ENCODE results near the gene RNU6-1. TPM values are rescaled to one million over a fixed set of nuclear protein-coding genes. Genes with fewer than 3 reads are reported as not detected.

RNU6-1 gene
- polyA plus RNA-seq, 2 donors: not detected

DNA sequence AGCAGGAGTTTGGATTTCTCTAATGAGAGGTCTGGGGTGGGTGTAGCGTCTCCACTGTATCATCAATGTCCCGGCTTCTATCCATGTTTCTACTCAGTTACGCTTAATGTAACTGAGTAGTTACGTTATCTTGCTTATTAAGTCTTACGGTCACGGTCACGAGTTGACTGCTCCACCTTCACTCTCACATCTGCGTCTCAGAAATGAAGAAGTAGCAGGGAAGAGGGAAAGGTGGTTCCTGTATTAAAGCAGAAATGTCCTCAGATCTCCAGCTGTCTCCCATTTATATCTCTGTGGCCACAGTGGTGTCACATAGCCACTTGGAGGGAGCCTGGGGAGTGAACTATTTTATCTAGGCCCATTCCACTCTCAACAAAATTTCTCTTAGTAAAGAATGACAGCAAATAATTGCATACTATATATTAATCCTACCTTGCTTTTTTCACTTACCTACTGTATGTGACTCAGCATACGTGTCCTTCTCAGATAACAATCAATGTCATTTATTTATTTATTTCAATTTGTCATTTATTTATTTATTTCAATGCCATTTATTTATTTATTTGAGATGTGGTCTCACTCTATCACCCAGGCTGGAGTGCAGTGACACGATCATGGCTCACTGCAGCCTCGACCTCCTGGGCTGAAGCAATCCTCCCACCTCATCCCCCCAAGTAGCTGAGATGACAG lies 39.7 kb upstream of the RNU6-1 start:
- no peak overlapping the region for H3K27ac ChIP-seq (ENCODE audit: low read depth in 2 of 2, low read length in 1 of 2)
- peaks cover 0 to 2% of the 10 kb centered on the region in 2 donors for H3K27me3 ChIP-seq (ENCODE audit: control insufficient read depth in 1 of 2, insufficient read depth in 2 of 2, low read length in 2 of 2)
- no peak overlapping the region for H3K4me3 ChIP-seq (ENCODE audit: low read depth in 1 of 2, low read length in 2 of 2)
- H3K9me3 ChIP-seq (ENCODE audit: control insufficient read depth in 2 of 2, insufficient read depth in 1 of 2, low read depth in 1 of 2, low read length in 1 of 2): no peaks in the 10 kb centered on the region
- WGBS, 2 donors: 89 to 90% methylated on average over 11 of the region's 11 CpGs
- H3K36me3 ChIP-seq (ENCODE audit: control insufficient read depth in 2 of 2, insufficient read depth in 2 of 2, low read length in 1 of 2): no peaks in the 10 kb centered on the region
- H3K4me1 ChIP-seq (ENCODE audit: control insufficient read depth in 2 of 2, insufficient read depth in 2 of 2, low read length in 1 of 2): no peaks in the 10 kb centered on the region

DNA sequence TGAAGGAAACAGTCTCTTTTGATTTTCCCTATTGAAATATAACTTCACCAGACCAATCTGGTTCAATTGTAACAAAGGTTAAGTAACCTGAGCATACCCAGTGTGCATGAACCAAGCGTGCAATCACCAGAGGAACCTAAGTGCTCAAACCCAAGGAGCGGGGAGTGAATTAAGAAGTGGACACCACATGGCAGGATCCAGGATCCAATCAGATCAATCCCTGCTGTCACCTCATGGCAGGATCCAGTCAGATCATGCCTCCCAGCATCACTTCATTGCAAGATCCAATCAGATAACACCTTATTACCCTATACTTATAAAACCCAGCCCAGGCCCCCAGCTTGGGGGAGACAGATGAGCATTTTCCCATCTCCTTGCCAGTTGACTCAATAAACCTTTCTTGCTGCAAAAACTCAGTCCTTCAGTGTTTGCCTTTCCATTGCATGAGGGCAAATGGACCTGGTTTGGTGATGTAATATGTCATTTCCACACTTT lies 38.9 kb upstream of the RNU6-1 start:
- Histone ChIP-seq H3K27ac (ENCODE audit: low read depth in 2 of 2, low read length in 1 of 2) (no peak overlapping the region), H3K36me3 (ENCODE audit: control insufficient read depth in 2 of 2, insufficient read depth in 2 of 2, low read length in 1 of 2) (no peaks in the 10 kb centered on the region), H3K27me3 (ENCODE audit: control insufficient read depth in 1 of 2, insufficient read depth in 2 of 2, low read length in 2 of 2) (peaks cover 0 to 2% of the 10 kb centered on the region in 2 donors), H3K4me1 (ENCODE audit: control insufficient read depth in 2 of 2, insufficient read depth in 2 of 2, low read length in 1 of 2) (no peaks in the 10 kb centered on the region), H3K9me3 (ENCODE audit: control insufficient read depth in 2 of 2, insufficient read depth in 1 of 2, low read depth in 1 of 2, low read length in 1 of 2) (peaks cover 0 to 1% of the 10 kb centered on the region in 2 donors), H3K4me3 (ENCODE audit: low read depth in 1 of 2, low read length in 2 of 2) (no peak overlapping the region)
- WGBS, 2 donors: 97 to 98% methylated on average over 2 of the region's 2 CpGs

DNA sequence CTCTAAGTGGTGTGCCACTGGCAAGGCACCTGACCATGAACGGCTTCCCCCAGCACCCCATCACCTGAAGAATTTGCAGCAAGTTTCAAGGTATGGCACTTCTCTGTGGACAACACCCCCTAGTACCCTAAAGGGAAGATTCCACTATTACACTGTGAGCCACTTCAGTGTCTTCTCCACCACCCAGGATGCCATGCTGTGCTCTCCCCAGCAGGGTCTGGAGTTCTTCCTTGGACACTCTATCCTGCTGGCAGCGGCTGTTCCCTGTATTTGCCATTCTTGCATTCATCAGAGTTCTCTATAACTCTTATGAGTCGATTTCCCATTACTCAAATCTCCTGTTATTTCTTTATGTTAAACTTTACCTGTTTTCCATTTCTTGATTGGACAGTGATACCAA lies 33.9 kb upstream of the RNU6-1 start:
- Histone ChIP-seq H3K27me3 (ENCODE audit: control insufficient read depth in 1 of 2, insufficient read depth in 2 of 2, low read length in 2 of 2) (peaks cover 0 to 2% of the 10 kb centered on the region in 2 donors), H3K4me3 (ENCODE audit: low read depth in 1 of 2, low read length in 2 of 2) (no peak overlapping the region), H3K36me3 (ENCODE audit: control insufficient read depth in 2 of 2, insufficient read depth in 2 of 2, low read length in 1 of 2) (no peaks in the 10 kb centered on the region), H3K4me1 (ENCODE audit: control insufficient read depth in 2 of 2, insufficient read depth in 2 of 2, low read length in 1 of 2) (no peaks in the 10 kb centered on the region), H3K27ac (ENCODE audit: low read depth in 2 of 2, low read length in 1 of 2) (no peak overlapping the region), H3K9me3 (ENCODE audit: control insufficient read depth in 2 of 2, insufficient read depth in 1 of 2, low read depth in 1 of 2, low read length in 1 of 2) (peaks cover 2 to 4% of the 10 kb centered on the region in 2 donors)
- WGBS, 2 donors: 90 to 96% methylated on average over 3 of the region's 3 CpGs

DNA sequence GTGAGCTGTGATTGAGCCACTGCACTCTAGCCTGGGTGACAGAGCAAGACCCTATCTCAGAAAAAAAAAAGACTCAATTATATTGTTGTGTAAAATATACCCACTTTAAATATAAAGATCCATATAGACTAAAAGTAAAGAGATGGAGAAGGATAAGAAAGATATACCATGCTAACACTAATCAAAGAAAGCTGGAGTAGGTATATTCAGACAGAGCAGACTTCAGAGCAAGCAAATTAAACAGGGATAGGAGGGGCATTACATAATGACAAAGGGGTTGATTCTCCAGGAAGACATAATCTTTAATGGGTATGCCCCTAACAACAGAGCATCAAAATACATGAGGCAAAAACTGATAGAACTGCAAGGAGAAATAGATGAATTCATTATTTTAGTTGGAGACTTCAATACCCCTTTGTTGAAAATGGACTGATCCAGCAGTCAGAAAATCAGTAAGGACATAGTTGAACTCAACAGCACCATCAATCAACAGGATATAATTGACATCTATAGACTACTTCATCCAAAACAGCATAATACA lies 31.1 kb upstream of the RNU6-1 start:
- H3K9me3 ChIP-seq (ENCODE audit: control insufficient read depth in 2 of 2, insufficient read depth in 1 of 2, low read depth in 1 of 2, low read length in 1 of 2): peaks cover 2 to 4% of the 10 kb centered on the region in 2 donors
- H3K4me1 ChIP-seq (ENCODE audit: control insufficient read depth in 2 of 2, insufficient read depth in 2 of 2, low read length in 1 of 2): no peaks in the 10 kb centered on the region
- H3K27me3 ChIP-seq (ENCODE audit: control insufficient read depth in 1 of 2, insufficient read depth in 2 of 2, low read length in 2 of 2): no peaks in the 10 kb centered on the region
- no peak overlapping the region for H3K27ac ChIP-seq (ENCODE audit: low read depth in 2 of 2, low read length in 1 of 2)
- no peak overlapping the region for H3K4me3 ChIP-seq (ENCODE audit: low read depth in 1 of 2, low read length in 2 of 2)
- H3K36me3 ChIP-seq (ENCODE audit: control insufficient read depth in 2 of 2, insufficient read depth in 2 of 2, low read length in 1 of 2): no peaks in the 10 kb centered on the region

DNA sequence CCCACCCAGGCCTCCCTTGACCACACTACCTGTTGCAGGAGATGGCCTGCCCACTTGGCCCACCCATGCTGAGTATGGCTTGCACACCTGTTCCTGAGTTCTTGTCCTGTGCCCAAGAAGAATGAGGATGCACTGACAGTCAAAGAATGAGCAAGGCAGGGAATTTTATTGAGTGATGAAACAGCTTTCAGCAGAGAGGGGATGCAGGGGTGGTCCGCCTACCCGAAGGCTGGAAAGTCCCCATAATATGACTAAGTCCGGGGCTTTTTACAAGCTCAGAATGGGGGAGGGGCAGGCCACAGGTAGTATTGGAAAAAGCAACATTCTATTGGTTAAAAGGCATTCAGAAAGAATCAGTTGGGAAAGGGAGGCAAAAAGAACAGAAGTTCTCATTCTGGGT lies 29.9 kb upstream of the RNU6-1 start:
- Histone ChIP-seq H3K36me3 (ENCODE audit: control insufficient read depth in 2 of 2, insufficient read depth in 2 of 2, low read length in 1 of 2) (no peaks in the 10 kb centered on the region), H3K4me3 (ENCODE audit: low read depth in 1 of 2, low read length in 2 of 2) (no peak overlapping the region), H3K4me1 (ENCODE audit: control insufficient read depth in 2 of 2, insufficient read depth in 2 of 2, low read length in 1 of 2) (no peaks in the 10 kb centered on the region), H3K27me3 (ENCODE audit: control insufficient read depth in 1 of 2, insufficient read depth in 2 of 2, low read length in 2 of 2) (no peaks in the 10 kb centered on the region), H3K27ac (ENCODE audit: low read depth in 2 of 2, low read length in 1 of 2) (no peak overlapping the region), H3K9me3 (ENCODE audit: control insufficient read depth in 2 of 2, insufficient read depth in 1 of 2, low read depth in 1 of 2, low read length in 1 of 2) (peaks cover 2 to 4% of the 10 kb centered on the region in 2 donors)
- WGBS, 2 donors: 83 to 87% methylated on average over 3 of the region's 3 CpGs

DNA sequence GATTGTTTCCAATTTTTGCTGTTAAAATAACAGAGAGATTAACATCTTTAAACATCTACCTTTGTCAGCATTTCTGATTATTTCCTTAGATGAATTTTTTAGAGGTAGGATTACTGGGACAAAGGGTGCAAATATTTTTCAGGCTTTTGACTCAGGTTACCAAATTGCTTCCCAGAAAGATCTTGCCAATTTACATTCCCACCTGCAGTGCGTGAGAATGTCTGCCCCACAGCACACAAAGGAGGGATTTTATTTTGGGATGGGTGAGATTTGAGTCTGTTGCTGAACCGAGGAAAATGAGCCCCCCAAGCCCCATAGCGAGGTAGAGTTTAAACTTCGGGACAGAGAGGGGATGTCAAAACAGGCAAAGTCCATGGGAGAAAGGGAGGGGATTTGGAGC lies 25.9 kb upstream of the RNU6-1 start:
- Histone ChIP-seq H3K9me3 (ENCODE audit: control insufficient read depth in 2 of 2, insufficient read depth in 1 of 2, low read depth in 1 of 2, low read length in 1 of 2) (peaks cover 0 to 2% of the 10 kb centered on the region in 2 donors), H3K4me3 (ENCODE audit: low read depth in 1 of 2, low read length in 2 of 2) (no peak overlapping the region), H3K4me1 (ENCODE audit: control insufficient read depth in 2 of 2, insufficient read depth in 2 of 2, low read length in 1 of 2) (no peaks in the 10 kb centered on the region), H3K36me3 (ENCODE audit: control insufficient read depth in 2 of 2, insufficient read depth in 2 of 2, low read length in 1 of 2) (no peaks in the 10 kb centered on the region), H3K27me3 (ENCODE audit: control insufficient read depth in 1 of 2, insufficient read depth in 2 of 2, low read length in 2 of 2) (no peaks in the 10 kb centered on the region), H3K27ac (ENCODE audit: low read depth in 2 of 2, low read length in 1 of 2) (no peak overlapping the region)
- WGBS, 2 donors: 71 to 80% methylated on average over 4 of the region's 4 CpGs

DNA sequence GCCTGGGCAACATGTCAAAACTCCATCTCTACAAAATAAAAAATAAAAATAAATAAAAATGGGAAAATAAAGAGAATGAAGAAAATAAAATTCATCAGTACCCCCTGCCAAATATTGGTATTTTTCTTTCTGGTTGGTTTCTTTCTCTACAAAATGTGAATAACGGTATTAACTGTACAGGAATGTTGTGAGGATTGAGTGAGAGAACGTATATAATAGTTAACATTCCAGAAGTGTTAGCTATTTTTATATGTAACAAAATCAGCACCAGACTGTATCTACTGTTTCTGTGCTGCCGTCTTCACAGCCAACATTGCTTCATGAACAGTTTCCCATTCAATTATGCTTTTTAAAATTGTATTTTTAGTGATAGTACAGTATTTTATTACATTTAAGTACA lies 25.5 kb upstream of the RNU6-1 start:
- Histone ChIP-seq H3K27me3 (ENCODE audit: control insufficient read depth in 1 of 2, insufficient read depth in 2 of 2, low read length in 2 of 2) (no peaks in the 10 kb centered on the region), H3K4me1 (ENCODE audit: control insufficient read depth in 2 of 2, insufficient read depth in 2 of 2, low read length in 1 of 2) (no peaks in the 10 kb centered on the region), H3K9me3 (ENCODE audit: control insufficient read depth in 2 of 2, insufficient read depth in 1 of 2, low read depth in 1 of 2, low read length in 1 of 2) (peaks cover 0 to 2% of the 10 kb centered on the region in 2 donors), H3K36me3 (ENCODE audit: control insufficient read depth in 2 of 2, insufficient read depth in 2 of 2, low read length in 1 of 2) (no peaks in the 10 kb centered on the region), H3K27ac (ENCODE audit: low read depth in 2 of 2, low read length in 1 of 2) (no peak overlapping the region), H3K4me3 (ENCODE audit: low read depth in 1 of 2, low read length in 2 of 2) (no peak overlapping the region)
- WGBS, 2 donors: 58 to 66% methylated on average over 3 of the region's 3 CpGs

DNA sequence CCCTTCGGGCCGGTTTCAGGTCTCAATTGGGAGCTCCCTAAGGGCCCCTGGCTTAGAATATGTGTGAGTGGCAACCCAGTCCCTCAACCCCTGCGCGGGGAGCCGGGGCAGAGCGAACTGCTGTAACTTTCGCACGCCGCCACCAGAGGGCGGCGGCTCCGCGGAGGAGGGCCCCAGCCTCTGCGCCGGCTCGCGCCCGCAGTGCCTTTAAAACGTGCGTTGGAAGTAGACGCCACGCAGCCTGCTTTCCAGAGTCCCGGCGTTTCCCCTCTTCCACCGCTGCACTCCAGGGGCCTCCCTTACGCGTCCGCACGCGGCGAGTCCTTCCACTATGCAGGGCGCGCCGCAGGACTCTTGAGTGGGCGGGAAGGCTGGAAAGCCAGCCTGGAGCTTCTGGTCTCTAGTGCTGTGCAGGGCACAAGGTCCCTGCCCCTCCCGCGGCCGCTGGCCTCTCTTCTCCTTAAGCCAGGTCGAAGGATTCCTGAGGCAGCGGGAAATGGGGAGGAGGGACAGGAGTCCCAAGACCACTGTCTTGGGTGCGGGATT lies 23.7 kb upstream of the RNU6-1 start:
- H3K36me3 ChIP-seq (ENCODE audit: control insufficient read depth in 2 of 2, insufficient read depth in 2 of 2, low read length in 1 of 2): no peaks in the 10 kb centered on the region
- H3K27me3 ChIP-seq (ENCODE audit: control insufficient read depth in 1 of 2, insufficient read depth in 2 of 2, low read length in 2 of 2): no peaks in the 10 kb centered on the region
- peak overlapping the region; percentile 46 to 53 for H3K4me3 ChIP-seq (ENCODE audit: low read depth in 1 of 2, low read length in 2 of 2)
- 2 to 3% methylated on average over 41 of the region's 41 CpGs for WGBS, 2 donors
- peak overlapping the region in 1 of 2 donors; percentile 66 for H3K27ac ChIP-seq (ENCODE audit: low read depth in 2 of 2, low read length in 1 of 2)
- H3K4me1 ChIP-seq (ENCODE audit: control insufficient read depth in 2 of 2, insufficient read depth in 2 of 2, low read length in 1 of 2): no peaks in the 10 kb centered on the region
- no peaks in the 10 kb centered on the region for H3K9me3 ChIP-seq (ENCODE audit: control insufficient read depth in 2 of 2, insufficient read depth in 1 of 2, low read depth in 1 of 2, low read length in 1 of 2)

DNA sequence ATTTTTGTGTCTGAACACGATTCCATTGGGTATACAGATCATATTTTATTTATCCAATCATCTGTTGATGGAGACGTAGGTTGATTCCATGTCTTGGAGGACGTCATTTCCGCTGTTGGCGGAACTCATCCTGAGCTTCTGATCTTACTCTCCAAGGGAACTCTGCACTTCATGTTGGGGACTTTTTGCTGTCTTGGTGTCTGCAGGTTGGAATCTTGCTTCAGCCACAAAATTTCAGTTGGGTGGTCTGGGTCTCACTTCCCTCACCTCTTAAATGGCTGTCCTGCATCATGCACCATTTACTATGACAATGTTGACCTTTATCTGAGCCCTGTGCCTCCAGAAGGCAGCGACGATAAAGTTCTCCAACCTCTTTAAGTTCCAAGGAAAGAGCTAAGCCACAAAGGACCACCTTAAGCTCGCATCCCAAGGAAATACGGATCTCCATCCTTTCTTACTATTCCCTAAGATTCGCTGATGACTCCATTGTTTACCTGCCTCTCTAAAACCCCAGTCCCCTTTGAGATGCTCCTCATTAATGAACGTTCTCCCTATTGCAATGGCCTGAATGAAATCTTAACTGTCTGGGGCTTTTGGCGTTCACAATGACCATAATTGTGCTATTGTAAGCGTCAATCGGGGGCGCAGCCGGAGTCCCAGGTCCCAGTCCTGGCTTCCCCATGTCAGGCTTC lies 23.1 kb upstream of the RNU6-1 start:
- H3K27me3 ChIP-seq (ENCODE audit: control insufficient read depth in 1 of 2, insufficient read depth in 2 of 2, low read length in 2 of 2): no peaks in the 10 kb centered on the region
- 57 to 60% methylated on average over 16 of the region's 16 CpGs for WGBS, 2 donors
- H3K27ac ChIP-seq (ENCODE audit: low read depth in 2 of 2, low read length in 1 of 2): peak overlapping the region in 1 of 2 donors; percentile 66
- no peaks in the 10 kb centered on the region for H3K9me3 ChIP-seq (ENCODE audit: control insufficient read depth in 2 of 2, insufficient read depth in 1 of 2, low read depth in 1 of 2, low read length in 1 of 2)
- H3K4me3 ChIP-seq (ENCODE audit: low read depth in 1 of 2, low read length in 2 of 2): peak overlapping the region in 1 of 2 donors; percentile 53
- H3K36me3 ChIP-seq (ENCODE audit: control insufficient read depth in 2 of 2, insufficient read depth in 2 of 2, low read length in 1 of 2): no peaks in the 10 kb centered on the region
- no peaks in the 10 kb centered on the region for H3K4me1 ChIP-seq (ENCODE audit: control insufficient read depth in 2 of 2, insufficient read depth in 2 of 2, low read length in 1 of 2)

Data from esophagus (tissue), 2 donors.